Astrocyte of the cerebellum (primary cell): Measurements from ENCODE around the gene PHYHIPL.

Experiments used
- DNase-seq: peaks from one replicate; pipeline ENCODE4 v3.0.0-alpha.2; 2011; ENCODE audit warnings: low read depth
- H3K4me3 ChIP-seq: 2 replicates; pipeline ENCODE4 v1.5.1; 2011; ENCODE audit warnings: mild to moderate bottlenecking, low read depth, low read length, moderate library complexity
- in situ Hi-C: cut with HindIII; loops from 2 replicates; pipeline ENCODE4 v1.10.0; 2017; ENCODE audit warnings: low sequenced_read_pairs
- TF ChIP-seq, protein P1 (sequence below): IDR thresholded peaks from 2 replicates; pipeline ENCODE4 v1.5.1; 2012; ENCODE audit warnings: low read length, low read depth, moderate library complexity, mild to moderate bottlenecking; ENCODE audit errors: missing control alignments

Gene PHYHIPL

DNA sequence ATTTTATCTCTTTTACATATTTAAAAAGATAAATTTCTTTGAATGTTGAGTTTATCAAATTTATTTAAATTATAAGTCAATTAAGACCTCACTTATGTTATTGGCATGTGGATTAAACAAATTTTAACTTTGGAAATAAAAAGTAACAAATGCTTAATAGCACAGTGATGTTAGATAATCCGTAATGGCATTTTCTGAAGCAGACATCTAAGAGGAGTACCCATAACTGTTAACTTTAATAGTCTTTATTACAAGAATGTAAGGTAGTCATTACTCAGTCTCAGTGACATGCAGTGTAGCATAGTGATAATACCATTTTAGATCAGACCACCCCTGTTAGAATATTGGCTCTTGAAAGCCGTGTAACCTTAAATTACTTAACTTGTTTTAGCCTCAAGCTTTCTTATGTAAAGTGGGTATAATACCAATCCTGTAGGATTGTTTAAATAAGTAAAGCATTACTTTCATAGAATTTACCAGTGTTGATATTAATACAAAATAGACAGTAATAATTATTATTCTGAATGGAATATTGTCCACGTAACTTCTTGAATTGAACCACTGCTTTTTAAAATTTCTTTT, 4.3 kb downstream of the PHYHIPL start:
- in situ Hi-C loops = loop anchor here (25.0 kb wide), 2 partner anchors 218 to 393 kb away; no protein-coding TSS in a partner anchor

GRCh38 chr10:59181668-59182067, 5.2 kb downstream of the PHYHIPL start:
- no peak overlapping the region for H3K4me3 ChIP-seq
- DNase-seq = peak; percentile 68
- in situ Hi-C loops = loop anchor here (25.0 kb wide), 2 partner anchors 219 to 394 kb away; no protein-coding TSS in a partner anchor
- TF ChIP-seq, protein P1, sequence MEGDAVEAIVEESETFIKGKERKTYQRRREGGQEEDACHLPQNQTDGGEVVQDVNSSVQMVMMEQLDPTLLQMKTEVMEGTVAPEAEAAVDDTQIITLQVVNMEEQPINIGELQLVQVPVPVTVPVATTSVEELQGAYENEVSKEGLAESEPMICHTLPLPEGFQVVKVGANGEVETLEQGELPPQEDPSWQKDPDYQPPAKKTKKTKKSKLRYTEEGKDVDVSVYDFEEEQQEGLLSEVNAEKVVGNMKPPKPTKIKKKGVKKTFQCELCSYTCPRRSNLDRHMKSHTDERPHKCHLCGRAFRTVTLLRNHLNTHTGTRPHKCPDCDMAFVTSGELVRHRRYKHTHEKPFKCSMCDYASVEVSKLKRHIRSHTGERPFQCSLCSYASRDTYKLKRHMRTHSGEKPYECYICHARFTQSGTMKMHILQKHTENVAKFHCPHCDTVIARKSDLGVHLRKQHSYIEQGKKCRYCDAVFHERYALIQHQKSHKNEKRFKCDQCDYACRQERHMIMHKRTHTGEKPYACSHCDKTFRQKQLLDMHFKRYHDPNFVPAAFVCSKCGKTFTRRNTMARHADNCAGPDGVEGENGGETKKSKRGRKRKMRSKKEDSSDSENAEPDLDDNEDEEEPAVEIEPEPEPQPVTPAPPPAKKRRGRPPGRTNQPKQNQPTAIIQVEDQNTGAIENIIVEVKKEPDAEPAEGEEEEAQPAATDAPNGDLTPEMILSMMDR = peak; percentile 66

More for the DNA sequence above, 4.3 kb downstream of the PHYHIPL start:
- TF ChIP-seq, protein P1 = no peak
- DNase-seq = no peak
- H3K4me3 ChIP-seq = no peak overlapping the region

DNA sequence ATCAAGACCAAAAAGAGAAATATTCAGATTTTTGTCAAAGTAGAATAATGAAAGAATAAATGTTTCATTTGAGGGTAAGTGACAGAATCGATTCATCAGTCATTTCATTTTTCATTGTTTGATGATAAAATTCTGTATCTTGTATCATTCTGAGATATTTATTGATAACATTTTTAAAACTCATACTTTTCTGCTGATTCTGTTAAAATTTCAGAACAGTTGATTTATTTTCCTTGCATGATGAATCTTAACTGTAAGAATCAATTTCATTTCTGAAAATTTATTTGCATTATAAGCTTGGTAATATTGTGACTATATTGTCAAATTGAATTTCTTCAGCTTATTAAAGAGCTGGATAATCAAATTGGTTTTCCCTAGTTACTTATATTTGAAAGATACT, 13.9 kb downstream of the PHYHIPL start:
- no peak for DNase-seq
- no peak overlapping the region for H3K4me3 ChIP-seq
- in situ Hi-C loops = loop anchor here (25.0 kb wide), 2 partner anchors 228 to 403 kb away; no protein-coding TSS in a partner anchor
- TF ChIP-seq, protein P1 = no peak

DNA sequence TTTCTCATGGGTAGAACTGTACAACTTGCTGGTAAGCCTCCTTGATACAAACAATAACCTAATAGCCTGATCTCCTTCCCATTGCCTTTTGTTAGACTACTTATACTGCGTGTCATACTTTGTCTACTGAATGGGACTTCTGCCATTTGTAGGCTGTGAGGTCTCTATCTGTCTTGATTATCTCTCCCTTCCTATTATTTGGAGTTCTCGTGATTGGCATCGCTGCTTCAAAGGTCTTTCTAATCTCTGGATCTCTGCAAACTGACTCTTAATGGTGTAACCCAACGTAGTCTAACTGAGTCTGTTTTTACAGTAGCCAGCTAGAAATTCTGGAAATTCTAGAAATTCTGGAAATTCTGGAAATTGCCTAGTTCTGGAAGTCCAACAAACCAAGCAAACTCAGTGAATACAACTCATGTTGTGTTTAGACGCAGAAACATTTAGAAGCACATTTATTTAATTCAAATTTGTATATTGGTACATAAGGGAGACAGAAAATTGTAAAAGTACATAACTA, 29.8 kb downstream of the PHYHIPL start:
- TF ChIP-seq, protein P1 = no peak

DNA sequence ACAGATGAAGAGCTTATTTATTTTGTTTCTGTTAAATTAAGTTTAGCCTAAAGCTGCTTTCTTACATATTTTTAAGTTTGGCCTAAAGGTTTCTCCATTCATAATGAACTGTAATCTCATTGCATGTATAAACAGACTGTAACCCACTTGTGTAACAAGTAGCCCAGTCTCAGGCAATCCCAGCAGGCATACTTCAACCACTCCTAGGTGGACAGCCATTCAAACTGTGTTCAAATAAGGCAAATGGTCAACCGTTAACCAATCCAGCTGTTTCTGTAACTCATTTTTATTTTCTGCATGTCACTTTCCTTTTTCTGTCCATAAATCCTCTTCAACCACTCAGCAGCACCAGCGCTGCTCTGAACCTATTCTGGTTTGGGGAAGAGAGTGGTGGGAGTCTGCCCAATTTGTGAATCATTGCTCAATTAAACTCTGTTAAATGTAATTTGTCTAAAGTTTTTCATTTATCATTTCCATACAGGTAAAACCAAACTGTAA, 35.9 kb downstream of the PHYHIPL start:
- no peak for DNase-seq
- H3K4me3 ChIP-seq = no peak overlapping the region
- in situ Hi-C loops = no loop called here
- TF ChIP-seq, protein P1 = no peak

More for the DNA sequence above, 29.8 kb downstream of the PHYHIPL start:
- no peak for DNase-seq
- no peak overlapping the region for H3K4me3 ChIP-seq
- in situ Hi-C loops = no loop called here

GRCh38 chr10:59214160-59214559, 37.7 kb downstream of the PHYHIPL start:
- H3K4me3 ChIP-seq = no peak overlapping the region
- no peak for DNase-seq
- TF ChIP-seq, protein P1 = no peak
- in situ Hi-C loops = no loop called here
